T-helper 1 cell treated with Interleukin-12 subunit alpha and Interleukin-12 subunit beta and Interleukin-4 antibody, amounts not matched to agents 30 ng/mL and 1 ng/mL, for 36 hours (primary cell): Measurements from ENCODE around the gene ZNF540. TPM values are rescaled to one million over a fixed set of nuclear protein-coding genes. Genes with fewer than 3 reads are reported as not detected.

Experiments used
- total RNA-seq: library from RNA; stranded (reverse); gene quantifications from 2 replicates; pipeline ENCODE4 v1.2.3, GENCODE V29; 2022

ZNF540 gene
- total RNA-seq, 1 donor from 2014 or later: 0.93 TPM

Other genes with a start within 250 kb of the ZNF540 start
- gene ZNF527, start 223.8 kb upstream of the ZNF540 start, total RNA-seq: 5.3 and 5.4 TPM in 2 replicates
- 4.4 and 6.1 TPM in 2 replicates for gene ZNF569, start 127.4 kb upstream of the ZNF540 start, total RNA-seq
- 4.2 and 5.6 TPM in 2 replicates for gene ZNF570, start 125.5 kb upstream of the ZNF540 start, total RNA-seq
- 0.88 and 1.4 TPM in 2 replicates for gene ZNF793, start 87.9 kb upstream of the ZNF540 start, total RNA-seq
- 0.59 and 1.2 TPM in 2 replicates for gene ZNF571, start 84 bp upstream of the ZNF540 start, total RNA-seq
- gene ZFP30, start 60.6 kb downstream of the ZNF540 start, total RNA-seq: 9.6 and 11.6 TPM in 2 replicates
- gene ZNF607, start 124.9 kb downstream of the ZNF540 start, total RNA-seq: 2.1 and 2.2 TPM in 2 replicates
- gene ZNF573, start 184.7 kb downstream of the ZNF540 start, total RNA-seq: 6.3 and 9.2 TPM in 2 replicates